Prostate gland (tissue), 2 donors: Measurements from ENCODE around the gene SPDYE2. TPM values are rescaled to one million over a fixed set of nuclear protein-coding genes. Genes with fewer than 3 reads are reported as not detected.
A peak's percentile ranks its signal among the peaks of the same experiment; 100 is the strongest.
"Not testable (repeated sequence)": the region's sequence is repeated elsewhere in the genome, so short reads cannot be mapped to it uniquely, and the experiment has no call there.

Source experiments
- DNase-seq: peaks from one replicate; pipeline ENCODE4 v3.0.0-alpha.2; 2019; ENCODE audit warnings: low spot score
- H3K27ac ChIP-seq, 2 donors: fragments of 200-600 bp; sonication (generic); 2 replicates each; pipeline ENCODE4 v1.5.1; 2017 to 2019
- H3K27me3 ChIP-seq: fragments of 200-600 bp; sonication (generic); replicated peaks from 2 replicates; pipeline ENCODE4 v1.5.1; 2019; ENCODE audit not compliant: insufficient read depth
- H3K36me3 ChIP-seq, 2 donors: fragments of 200-600 bp; sonication (generic); 1 replicate in 1 of 2; 2 replicates in 1 of 2; pipeline versions ENCODE4 v1.5.1 to v1.8.1; 2017 to 2019
- H3K4me1 ChIP-seq: fragments of 200-600 bp; sonication (generic); replicated peaks from 2 replicates; pipeline ENCODE4 v1.5.1; 2019
- H3K4me3 ChIP-seq, 2 donors: fragments of 200-600 bp; sonication (generic); 2 replicates each; pipeline ENCODE4 v1.5.1; 2017 to 2019
- H3K9me3 ChIP-seq: fragments of 200-600 bp; sonication (generic); 2 replicates; pipeline ENCODE4 v1.5.1; 2017
- WGBS: methylation state at CpG from one replicate; pipeline ENCODE4 v1.1.5; 2018; 5-methylcytosine and 5-hydroxymethylcytosine counted together
- intact Hi-C: fragments of 100-400 bp; cut with DNase I; formaldehyde crosslinking; loops from one replicate; pipeline ENCODE4 v1.14.2; 2022
- total RNA-seq, 2 donors: library from RNA; depleted of rRNA; stranded (reverse); fragments of >200 nt; gene quantifications; one replicate each; pipeline ENCODE4 v1.1.0, GENCODE V29; 2016

The SPDYE2 gene, protein sequence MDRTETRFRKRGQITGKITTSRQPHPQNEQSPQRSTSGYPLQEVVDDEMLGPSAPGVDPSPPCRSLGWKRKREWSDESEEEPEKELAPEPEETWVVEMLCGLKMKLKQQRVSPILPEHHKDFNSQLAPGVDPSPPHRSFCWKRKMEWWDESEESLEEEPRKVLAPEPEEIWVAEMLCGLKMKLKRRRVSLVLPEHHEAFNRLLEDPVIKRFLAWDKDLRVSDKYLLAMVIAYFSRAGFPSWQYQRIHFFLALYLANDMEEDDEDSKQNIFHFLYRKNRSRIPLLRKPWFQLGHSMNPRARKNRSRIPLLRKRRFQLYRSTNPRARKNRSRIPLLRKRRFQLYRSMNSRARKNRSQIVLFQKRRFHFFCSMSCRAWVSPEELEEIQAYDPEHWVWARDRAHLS
- total RNA-seq, result 1 to 10 TPM in 1 of 2 donors, not detected in 1; 1.8 TPM

DNA sequence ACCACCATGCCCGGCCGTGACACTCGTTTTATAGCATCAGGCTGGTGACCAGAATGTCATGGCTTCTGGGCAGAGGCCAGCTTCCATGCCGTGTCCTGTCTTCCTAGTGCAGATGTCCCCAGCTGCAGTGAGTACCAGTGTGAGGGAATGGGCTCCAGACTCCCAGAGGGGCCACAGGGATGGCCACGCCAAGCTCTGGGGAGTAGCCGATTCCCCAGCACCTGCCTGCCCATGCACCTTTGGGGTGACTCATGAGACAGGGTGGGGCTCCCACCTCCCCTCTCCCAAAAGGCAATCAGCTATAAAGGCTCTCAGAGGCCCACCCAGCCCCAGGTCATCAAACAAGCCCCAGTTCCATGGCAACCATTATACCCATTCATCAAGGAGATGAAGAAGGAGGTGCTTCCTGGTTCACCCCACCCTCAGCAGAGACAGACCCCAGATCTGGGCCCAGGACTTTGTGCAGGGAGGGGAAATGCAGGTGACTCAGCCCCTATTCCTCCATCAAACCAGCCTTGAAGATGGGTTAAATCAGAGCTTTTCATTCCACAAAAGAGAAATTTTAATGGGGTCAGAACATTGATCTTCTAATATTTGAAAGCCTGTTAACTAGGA is at the start of gene SPDYE2:
SPDYE2 (plus strand) TSS at position 419 of the 615 bp plus-strand sequence. CDS start 2,030 bp downstream, outside the sequence.
- H3K27ac ChIP-seq, H3K4me3 ChIP-seq, H3K4me1 ChIP-seq, DNase-seq, intact Hi-C loops, H3K9me3 ChIP-seq, H3K36me3 ChIP-seq, H3K27me3 ChIP-seq: not testable (repeated sequence)
- WGBS, result no CpG with 5 or more reads among the region's 6 CpGs

DNA sequence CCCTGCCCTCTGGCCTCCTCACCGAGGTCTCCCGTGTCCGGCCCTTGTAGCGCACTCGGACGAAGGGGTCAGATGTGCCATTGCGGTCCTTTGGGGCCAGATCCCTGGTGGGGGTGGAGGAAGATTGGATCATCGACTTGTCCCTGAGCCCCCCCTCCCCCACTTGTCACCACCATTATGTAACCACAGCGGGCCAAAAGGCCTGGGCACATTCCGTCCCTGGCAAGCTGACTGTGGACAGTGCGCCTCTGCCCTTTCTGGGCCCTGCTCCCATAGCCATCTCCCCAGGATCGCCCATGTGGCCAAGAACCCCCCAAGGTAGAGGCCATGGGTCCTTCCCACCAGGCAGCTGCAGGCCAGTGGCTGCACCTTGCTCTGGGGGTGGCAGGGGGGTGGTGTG is 47.9 kb upstream of the SPDYE2 start:
- H3K36me3 ChIP-seq, H3K27ac ChIP-seq, H3K4me3 ChIP-seq, H3K4me1 ChIP-seq, DNase-seq, H3K9me3 ChIP-seq, intact Hi-C loops, H3K27me3 ChIP-seq: not testable (repeated sequence)
- no CpG with 5 or more reads among the region's 12 CpGs for WGBS

DNA sequence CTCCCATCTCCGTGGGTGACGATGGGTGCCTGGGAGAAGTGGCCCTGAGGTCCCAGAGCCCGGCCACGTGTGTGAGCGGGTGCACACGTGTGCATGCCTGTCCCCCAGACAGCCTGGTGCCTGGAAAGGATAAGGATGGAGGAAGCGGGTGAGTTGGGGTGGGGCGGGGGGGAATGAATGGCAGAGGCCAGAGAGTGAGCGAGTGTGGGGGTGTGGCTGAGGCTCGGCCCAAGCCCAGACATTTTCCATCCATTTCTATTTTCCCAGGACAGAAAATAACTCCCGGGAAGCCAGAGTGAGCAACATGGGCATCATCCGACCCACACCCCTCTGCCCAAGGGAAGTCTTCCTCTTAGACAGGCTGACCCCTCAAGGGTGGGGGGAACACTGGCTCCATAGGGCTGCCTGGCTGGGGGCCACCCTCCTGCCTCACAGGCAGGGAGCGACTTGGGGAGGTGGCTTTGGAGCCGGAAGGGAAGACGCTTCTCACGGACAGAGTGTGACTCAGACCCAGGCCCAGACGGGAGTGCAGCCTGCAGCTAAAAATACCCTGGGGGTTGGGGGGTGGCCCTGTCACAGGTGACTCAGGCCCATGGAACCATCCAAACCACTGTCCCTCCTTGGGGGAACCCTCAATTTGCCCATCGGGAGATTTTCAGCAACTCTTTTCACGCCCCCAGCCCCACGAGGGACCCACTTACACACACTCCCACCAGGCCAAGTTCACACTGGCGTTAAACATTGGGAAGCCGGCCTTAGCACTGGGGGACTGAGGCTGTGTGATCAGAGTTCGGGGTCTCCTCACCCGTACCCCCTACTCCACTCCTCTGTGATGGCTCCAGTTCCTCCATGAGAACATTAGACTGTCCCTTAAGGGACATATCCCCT is 45.5 kb upstream of the SPDYE2 start:
- not testable (repeated sequence) for H3K27ac ChIP-seq, DNase-seq
- WGBS, result no CpG with 5 or more reads among the region's 24 CpGs

DNA sequence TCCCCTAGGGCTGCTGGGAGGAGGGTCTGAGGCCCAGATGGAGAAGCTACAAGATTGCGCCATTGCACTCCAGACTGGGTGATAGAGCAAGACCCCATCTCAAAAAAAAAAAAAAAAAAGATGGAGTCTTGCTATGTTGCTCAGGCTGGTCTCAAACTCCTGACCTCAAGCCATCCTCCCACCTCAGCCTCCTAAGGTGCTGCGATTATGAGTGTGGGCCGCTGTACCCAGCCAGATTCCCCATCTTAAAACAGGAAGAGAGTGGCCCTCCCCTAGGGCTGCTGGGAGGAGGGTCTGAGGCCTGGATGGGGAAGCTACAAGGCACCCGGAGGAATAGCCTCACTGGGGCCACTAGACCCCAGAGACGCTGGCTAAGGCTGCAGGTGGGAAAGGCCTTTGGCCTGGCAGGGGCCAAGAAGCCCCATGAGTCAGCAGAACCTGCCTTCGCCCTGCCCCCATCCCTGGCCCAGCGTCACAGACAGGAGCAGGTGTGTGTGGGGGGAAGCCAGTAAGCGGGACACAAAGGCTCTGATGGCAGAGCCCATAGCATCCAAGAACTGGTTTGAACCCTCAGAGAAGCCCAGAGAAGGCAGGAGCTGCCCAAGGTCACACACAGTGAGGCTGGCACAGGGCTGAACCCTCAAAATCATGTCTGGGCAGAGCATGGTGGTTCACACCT is 43.5 kb upstream of the SPDYE2 start:
- DNase-seq, H3K36me3 ChIP-seq, intact Hi-C loops, H3K4me1 ChIP-seq, H3K27me3 ChIP-seq, H3K4me3 ChIP-seq, H3K9me3 ChIP-seq, H3K27ac ChIP-seq: not testable (repeated sequence)
- 70% methylated on average over 3 of the region's 8 CpGs for WGBS

More for the DNA sequence above, 45.5 kb upstream of the SPDYE2 start:
- H3K4me3 ChIP-seq, H3K27me3 ChIP-seq, intact Hi-C loops, H3K9me3 ChIP-seq, H3K36me3 ChIP-seq, H3K4me1 ChIP-seq: not testable (repeated sequence)

DNA sequence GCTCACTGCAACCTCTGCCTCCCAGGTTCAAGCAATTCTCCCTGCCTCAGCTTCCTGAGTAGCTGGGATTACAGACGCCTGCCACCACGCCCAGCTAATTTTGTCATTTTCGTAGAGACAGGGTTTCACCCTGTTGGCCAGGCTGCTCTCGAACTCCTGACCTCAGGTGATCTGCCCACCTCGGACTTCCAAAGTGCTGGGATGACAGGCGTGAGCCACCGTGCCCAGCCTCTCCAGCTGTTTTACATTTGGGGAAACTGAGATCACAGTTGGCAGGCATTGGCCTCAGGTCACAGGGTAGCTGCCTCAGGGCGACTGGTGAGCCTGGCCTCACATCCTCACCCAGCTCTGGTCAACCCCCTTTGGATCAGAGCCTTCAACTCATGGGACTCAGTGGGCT is 40.5 kb upstream of the SPDYE2 start:
- DNase-seq, H3K36me3 ChIP-seq, H3K4me1 ChIP-seq, H3K27ac ChIP-seq, H3K9me3 ChIP-seq, H3K4me3 ChIP-seq, H3K27me3 ChIP-seq, intact Hi-C loops: not testable (repeated sequence)
- 76% methylated on average over 5 of the region's 8 CpGs for WGBS

DNA sequence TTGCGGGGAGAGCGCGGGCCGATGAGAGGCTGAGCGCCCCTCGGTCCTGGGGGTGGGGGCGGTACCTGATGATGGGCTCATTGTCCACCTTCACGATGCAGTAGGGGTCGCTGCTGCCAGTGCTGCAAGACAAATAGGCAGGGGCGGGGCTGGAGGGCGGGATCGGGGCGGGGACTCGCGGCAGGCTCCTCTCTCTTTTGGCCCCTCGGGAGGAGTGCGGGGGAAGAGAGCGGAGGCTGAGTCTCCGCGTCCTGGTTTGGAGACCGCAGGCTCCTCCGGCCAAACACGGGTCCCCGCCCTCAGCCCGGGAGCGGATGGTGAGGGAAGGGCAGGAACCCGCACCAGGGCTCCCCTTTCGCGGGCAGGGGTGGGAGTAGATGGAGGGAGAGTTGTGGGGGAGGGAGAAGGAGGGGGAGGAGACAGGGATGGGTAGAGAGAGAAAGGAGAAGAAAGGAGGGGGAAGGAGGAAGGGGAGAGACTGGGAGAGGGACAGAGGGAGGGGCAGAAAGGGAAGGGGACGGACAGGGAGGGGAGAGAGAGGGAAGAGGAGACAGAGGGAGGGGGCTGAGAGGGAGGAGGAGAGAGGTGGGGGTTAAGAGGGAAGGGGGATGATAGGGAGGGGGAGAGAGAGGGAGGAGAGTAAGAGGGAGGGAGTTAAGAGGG is 39.0 kb upstream of the SPDYE2 start:
- H3K4me3 ChIP-seq, H3K36me3 ChIP-seq, H3K9me3 ChIP-seq, intact Hi-C loops, DNase-seq, H3K27ac ChIP-seq, H3K4me1 ChIP-seq, H3K27me3 ChIP-seq: not testable (repeated sequence)
- WGBS, result no CpG with 5 or more reads among the region's 30 CpGs

DNA sequence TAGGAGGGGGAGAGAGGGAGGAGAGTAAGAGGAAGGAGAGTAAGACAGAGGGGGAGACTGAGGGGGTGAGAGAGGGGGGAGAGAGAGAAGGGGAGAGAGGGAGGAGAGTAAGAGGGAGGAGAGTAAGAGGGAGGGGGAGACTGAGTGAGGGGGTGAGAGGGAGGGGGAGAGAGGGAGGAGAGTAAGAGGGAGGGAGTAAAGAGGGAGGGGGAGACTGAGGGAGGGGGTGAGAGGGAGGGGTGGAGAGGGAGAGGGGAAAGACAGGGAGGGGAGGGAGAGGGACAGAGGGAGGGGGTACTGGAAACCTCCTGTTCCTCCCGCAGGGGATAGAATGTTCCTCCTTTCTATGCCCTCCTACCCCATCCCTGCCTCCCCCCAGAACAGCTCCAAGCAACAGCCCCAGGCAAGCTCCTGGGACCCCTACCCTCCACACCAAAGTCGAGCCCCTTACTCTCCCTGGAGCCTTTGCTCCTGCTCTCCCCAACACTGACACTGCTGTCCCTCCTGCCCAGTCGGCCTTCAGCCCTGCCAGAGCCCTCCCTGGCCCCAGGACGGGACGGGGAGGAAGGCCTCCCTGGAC is 38.3 kb upstream of the SPDYE2 start:
- DNase-seq, result peak; percentile 5
- H3K4me3 ChIP-seq, H3K9me3 ChIP-seq, intact Hi-C loops, H3K27me3 ChIP-seq, H3K4me1 ChIP-seq, H3K36me3 ChIP-seq: not testable (repeated sequence)
- peak overlapping the region in 1 of 2 donors; percentile 56 for H3K27ac ChIP-seq
- 6% methylated on average over 5 of the region's 5 CpGs for WGBS

DNA sequence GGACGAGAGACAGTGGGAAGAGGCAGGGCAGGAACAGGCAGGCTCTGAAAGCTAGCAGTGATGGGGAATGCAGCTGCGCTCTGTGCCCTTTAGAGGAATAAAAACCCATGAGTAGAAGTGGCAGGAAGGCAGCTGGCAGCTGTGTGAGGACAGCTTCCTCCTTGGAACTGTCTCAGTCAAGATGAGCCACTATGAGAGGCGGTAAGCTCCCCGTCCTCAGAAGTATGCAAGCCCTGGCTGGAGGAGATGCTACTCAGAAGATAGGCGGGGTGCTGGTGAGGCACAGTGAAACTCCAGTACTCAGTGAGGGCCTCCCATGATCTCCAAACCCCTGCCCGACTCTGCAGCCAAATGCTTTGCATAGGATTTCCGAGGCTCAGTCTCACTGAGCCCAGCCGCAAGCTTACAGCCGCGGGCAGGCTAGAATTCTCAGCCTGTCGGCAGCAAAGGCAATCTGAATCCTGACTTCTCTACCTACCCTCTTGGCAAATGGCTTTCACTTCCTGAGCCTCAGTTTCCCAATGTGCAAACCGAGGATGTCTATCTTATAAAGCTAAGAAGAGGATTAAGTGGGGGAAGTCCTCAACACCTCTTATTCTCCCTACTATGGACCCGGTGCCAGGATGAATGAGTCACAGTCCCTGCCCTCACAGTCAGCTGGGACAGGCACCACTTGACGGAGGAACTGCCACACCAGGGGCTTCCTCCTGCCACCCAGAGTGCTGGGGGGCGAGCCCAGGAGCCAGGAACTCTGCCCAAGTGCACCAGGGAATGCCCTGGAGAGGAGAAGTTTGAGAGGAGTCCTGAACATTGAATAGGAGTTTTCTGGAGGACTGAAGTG is 35.9 kb upstream of the SPDYE2 start:
- H3K9me3 ChIP-seq, H3K4me3 ChIP-seq, H3K27me3 ChIP-seq, H3K27ac ChIP-seq, DNase-seq, H3K4me1 ChIP-seq, H3K36me3 ChIP-seq, intact Hi-C loops: not testable (repeated sequence)
- WGBS, result no CpG with 5 or more reads among the region's 15 CpGs

DNA sequence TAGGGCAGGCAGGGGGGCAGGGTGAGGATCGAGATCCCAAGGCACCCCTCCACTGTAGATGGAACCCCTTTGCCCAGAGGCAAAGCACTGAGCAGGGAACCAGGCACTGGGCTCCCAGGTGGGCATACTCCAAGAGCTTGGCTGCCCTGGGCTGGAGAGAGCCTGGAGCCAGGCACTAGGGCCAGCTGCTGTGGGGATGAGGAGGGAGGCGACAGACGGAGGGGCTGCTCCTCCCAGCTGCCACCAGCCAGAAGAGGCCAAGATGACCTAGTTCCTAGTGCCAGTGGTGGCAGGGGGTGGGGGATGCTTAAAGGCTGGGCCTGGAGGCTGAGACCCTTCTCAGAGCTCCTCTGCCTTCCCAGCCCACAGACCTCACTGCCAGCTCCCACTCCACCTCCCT is 35.1 kb upstream of the SPDYE2 start:
- DNase-seq, H3K27me3 ChIP-seq, H3K27ac ChIP-seq, H3K4me3 ChIP-seq, H3K36me3 ChIP-seq, intact Hi-C loops, H3K4me1 ChIP-seq, H3K9me3 ChIP-seq: not testable (repeated sequence)
- WGBS, result no CpG with 5 or more reads among the region's 3 CpGs

DNA sequence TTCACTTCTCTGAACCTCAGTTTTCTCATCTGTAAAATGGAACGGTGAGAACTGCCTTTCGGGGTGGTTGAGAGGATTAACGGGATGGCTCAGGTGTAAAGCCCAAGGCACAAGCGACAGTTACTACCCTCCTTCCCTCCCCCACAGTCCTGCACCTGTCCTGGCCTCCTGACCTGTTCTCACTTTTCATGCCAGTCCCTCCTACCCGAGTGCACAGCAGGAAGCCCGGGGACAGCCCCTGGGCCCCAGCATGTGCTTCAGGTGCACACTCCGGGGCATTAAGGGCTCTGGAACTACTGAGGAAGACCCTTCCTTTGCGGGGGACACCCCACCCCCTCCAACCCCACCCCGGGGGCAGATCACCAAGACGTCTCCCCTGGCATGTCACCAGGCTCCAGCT is 34.1 kb upstream of the SPDYE2 start:
- H3K4me1 ChIP-seq, H3K36me3 ChIP-seq, intact Hi-C loops, DNase-seq, H3K4me3 ChIP-seq, H3K27me3 ChIP-seq, H3K9me3 ChIP-seq, H3K27ac ChIP-seq: not testable (repeated sequence)
- no CpG with 5 or more reads among the region's 10 CpGs for WGBS
